MCF 10A (cell line): ENCODE results near the gene ZBTB7B. TPM values are rescaled to one million over a fixed set of nuclear protein-coding genes. Genes with fewer than 3 reads are reported as not detected.
A peak's percentile ranks its signal among the peaks of the same experiment; 100 is the strongest.

Experiments used
- BruUV-seq: library from RNA; stranded (reverse); fragments of 400-500 nt; replicated peaks from 2 replicates; lab custom pipeline; 2021; lab: Mats Ljungman, UMichigan
- CTCF ChIA-PET: fragments of 300-600 bp; sonication (Branson Sonifier 250); formaldehyde crosslinking; extraction: SDS; loops from one replicate; lab custom pipeline; 2021; ENCODE audit warnings: antibody characterized with exemption, inconsistent platforms; lab: Yijun Ruan, JAX
- POLR2A ChIA-PET: fragments of 300-600, 350-650 bp; sonication (Branson Sonifier 250); formaldehyde crosslinking; extraction: SDS; loops from one replicate; lab custom pipeline; 2020; ENCODE audit warnings: antibody characterized with exemption, inconsistent platforms; lab: Yijun Ruan, JAX
- DNase-seq: peaks from one replicate; pipeline ENCODE4 v3.0.0-alpha.2; 2018; ENCODE audit not compliant: unreplicated experiment
- H3K27ac Mint-ChIP-seq: one replicate; pipeline ENCODE4 v1.8.0; 2022; ENCODE audit warnings: mild to moderate bottlenecking, low read depth, mixed read lengths; ENCODE audit not compliant: unreplicated experiment
- H3K27me3 Mint-ChIP-seq: one replicate; pipeline ENCODE4 v1.8.0; 2022; ENCODE audit warnings: mixed read lengths; ENCODE audit not compliant: insufficient read depth, unreplicated experiment
- H3K36me3 Mint-ChIP-seq: one replicate; pipeline ENCODE4 v1.8.0; 2022; ENCODE audit warnings: mild to moderate bottlenecking, moderate library complexity, mixed read lengths; ENCODE audit not compliant: insufficient read depth, unreplicated experiment
- H3K4me1 Mint-ChIP-seq: one replicate; pipeline ENCODE4 v1.8.0; 2022; ENCODE audit warnings: mixed read lengths; ENCODE audit not compliant: insufficient read depth, unreplicated experiment
- H3K4me3 Mint-ChIP-seq: one replicate; pipeline ENCODE4 v1.8.0; 2022; ENCODE audit warnings: mild to moderate bottlenecking, moderate library complexity, mixed read lengths; ENCODE audit not compliant: unreplicated experiment
- H3K9me3 Mint-ChIP-seq: one replicate; pipeline ENCODE4 v1.8.0; 2022; ENCODE audit warnings: mixed read lengths; ENCODE audit not compliant: unreplicated experiment
- intact Hi-C: fragments of 100-400 bp; cut with micrococcal nuclease; formaldehyde crosslinking; loops from 2 replicates; pipeline ENCODE4 v1.14.1; 2022
- total RNA-seq: library from RNA; stranded (reverse); gene quantifications from 2 replicates; pipeline ENCODE4 v1.2.3, GENCODE V29; 2022
- TF ChIP-seq, protein P1 (sequence below): fragments of 200-600 bp; IDR thresholded peaks from one replicate; pipeline ENCODE4 v1.8.0; 2022; ENCODE audit warnings: antibody characterized with exemption, mild to moderate bottlenecking; ENCODE audit not compliant: unreplicated experiment

The ZBTB7B gene
- total RNA-seq, 1 experiment from 2014 or later = 175 TPM

DNA sequence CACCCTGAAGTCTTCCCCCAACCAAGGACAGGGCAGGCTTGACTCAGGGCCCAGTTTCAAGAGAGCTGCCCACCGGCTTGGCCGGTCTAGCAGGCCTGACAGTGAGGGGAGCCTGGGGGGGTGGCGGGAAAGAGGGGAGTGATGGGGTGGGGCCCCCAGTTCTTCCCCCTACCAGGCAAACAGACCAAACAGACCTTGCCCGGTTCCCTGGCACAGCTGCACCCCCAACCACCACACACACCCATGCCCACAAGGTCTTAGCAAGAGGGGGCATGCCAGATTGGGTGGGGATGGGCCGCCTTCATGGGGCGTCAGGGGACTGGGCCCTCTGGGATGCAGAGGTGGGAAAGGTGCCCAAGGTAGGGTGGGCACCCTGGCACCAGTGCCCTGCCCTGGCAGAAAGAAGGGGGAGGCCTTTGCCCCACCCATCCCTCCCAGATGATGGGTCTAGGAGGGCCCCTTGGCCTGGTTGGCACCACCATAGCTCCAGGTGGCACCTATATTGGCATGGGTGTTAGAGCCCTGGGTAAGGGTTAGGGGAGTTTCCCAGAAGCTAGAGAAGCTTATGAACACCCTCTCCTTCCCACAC is 8.9 kb downstream of the ZBTB7B start:
- Mint-ChIP-seq H3K36me3 (peaks cover 69% of the 10 kb centered on the region), H3K27me3 (no peaks in the 10 kb centered on the region), H3K4me1 (peaks cover 76% of the 10 kb centered on the region), H3K4me3 (peak overlapping the region; percentile 84), H3K27ac (peak overlapping the region; percentile 86), H3K9me3 (no peaks in the 10 kb centered on the region)
- POLR2A ChIA-PET = interaction anchor here (0.5 to 14.0 kb wide), 12 partner anchors 7 to 613 kb away, joined by 3 to 312 read pairs (median 7); partner anchors contain the start of genes ADAM15, CKS1B, FLAD1 and PBXIP1
- TF ChIP-seq, protein P1, sequence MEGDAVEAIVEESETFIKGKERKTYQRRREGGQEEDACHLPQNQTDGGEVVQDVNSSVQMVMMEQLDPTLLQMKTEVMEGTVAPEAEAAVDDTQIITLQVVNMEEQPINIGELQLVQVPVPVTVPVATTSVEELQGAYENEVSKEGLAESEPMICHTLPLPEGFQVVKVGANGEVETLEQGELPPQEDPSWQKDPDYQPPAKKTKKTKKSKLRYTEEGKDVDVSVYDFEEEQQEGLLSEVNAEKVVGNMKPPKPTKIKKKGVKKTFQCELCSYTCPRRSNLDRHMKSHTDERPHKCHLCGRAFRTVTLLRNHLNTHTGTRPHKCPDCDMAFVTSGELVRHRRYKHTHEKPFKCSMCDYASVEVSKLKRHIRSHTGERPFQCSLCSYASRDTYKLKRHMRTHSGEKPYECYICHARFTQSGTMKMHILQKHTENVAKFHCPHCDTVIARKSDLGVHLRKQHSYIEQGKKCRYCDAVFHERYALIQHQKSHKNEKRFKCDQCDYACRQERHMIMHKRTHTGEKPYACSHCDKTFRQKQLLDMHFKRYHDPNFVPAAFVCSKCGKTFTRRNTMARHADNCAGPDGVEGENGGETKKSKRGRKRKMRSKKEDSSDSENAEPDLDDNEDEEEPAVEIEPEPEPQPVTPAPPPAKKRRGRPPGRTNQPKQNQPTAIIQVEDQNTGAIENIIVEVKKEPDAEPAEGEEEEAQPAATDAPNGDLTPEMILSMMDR = no peak
- DNase-seq = no peak
- CTCF ChIA-PET = interaction anchor here (0.5 to 14.4 kb wide), 6 partner anchors 27 to 863 kb away, joined by 3 to 390 read pairs (median 3); partner anchors contain the start of gene ADAM15
- no TSS peak for BruUV-seq
- intact Hi-C loops = no loop called here

DNA sequence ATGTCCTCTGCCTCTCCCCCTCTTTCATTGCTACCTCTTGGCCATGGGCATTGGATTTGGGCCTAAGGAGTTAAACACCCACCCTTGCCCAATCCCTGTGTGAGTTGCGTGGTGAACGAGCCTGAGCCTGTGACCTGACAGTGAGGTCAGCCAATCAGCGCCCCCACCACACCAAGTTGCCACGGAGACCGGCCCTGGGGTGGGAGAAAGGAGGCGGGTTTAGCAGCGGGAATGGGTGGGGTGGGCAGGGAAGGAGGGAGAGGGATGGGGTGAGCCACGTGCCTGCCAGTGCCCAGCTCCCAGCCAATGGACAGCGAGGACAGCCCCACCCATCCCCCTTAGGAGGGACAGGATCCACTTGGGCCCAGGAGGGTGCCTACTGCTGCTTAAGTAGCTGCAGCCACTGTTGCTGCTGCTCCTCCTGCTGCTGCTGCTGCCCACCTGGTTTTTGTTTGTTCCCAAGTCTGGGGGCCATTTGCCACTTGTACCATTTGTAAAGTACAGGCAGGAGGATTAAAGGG is 9.5 kb downstream of the ZBTB7B start:
- no peaks in the 10 kb centered on the region for H3K9me3 Mint-ChIP-seq
- CTCF ChIA-PET = interaction anchor here (0.5 to 14.4 kb wide), 8 partner anchors 8 to 460 kb away, joined by 3 to 390 read pairs (median 4); partner anchors contain the start of gene ADAM15
- H3K4me1 Mint-ChIP-seq = peaks cover 76% of the 10 kb centered on the region
- DNase-seq = peak; percentile 95
- TF ChIP-seq, protein P1 = no peak
- peak overlapping the region; percentile 86 for H3K27ac Mint-ChIP-seq
- POLR2A ChIA-PET = interaction anchor here (0.6 to 14.0 kb wide), 16 partner anchors 8 to 117 kb away, joined by 3 to 312 read pairs (median 5); partner anchors contain the start of genes ADAM15, CKS1B, FLAD1 and PBXIP1
- no TSS peak for BruUV-seq
- no peaks in the 10 kb centered on the region for H3K27me3 Mint-ChIP-seq
- intact Hi-C loops = no loop called here
- H3K4me3 Mint-ChIP-seq = peak overlapping the region; percentile 70
- H3K36me3 Mint-ChIP-seq = peaks cover 74% of the 10 kb centered on the region

DNA sequence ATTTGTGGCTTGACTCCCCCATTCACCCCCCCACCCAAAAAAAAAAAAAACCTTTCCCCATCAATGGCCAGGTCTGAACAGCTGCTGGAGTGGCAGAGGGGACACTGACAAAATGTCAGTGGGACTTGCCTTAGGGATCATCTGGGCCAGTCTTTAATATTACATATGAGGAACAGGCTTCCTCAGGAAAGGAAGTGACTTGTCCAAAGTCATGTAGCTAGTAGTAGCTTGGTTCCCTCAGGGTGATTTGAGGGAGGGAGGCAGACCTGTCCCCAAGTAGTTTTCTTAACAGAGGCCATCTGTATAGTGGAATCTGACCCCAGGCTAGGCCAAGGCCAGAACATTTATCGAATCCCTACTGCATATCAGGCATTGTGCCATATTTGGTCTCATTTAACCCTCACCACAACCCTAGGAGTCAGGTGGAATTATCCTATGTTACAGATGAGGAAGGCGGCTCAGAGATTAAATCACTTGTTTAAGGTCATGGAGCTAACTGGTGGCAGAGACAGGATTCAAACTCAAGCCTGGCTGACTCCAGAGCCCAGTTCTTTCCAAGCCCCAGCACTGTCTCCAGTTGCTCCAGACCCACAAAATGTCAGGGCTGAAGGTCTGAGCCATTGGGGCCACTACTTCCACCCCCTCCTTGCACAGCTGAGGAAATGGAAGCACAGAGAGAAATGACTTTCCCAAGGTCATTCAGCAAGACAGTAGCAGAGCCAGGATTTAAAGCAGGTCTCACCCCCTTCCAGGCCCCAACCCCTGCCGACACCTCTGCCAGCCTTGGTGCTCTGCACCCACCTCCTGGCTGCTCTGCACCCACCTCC is 10.4 kb downstream of the ZBTB7B start:
- Mint-ChIP-seq H3K4me1 (peaks cover 71% of the 10 kb centered on the region), H3K36me3 (peaks cover 83% of the 10 kb centered on the region), H3K4me3 (peak overlapping the region; percentile 70), H3K9me3 (no peaks in the 10 kb centered on the region), H3K27me3 (no peaks in the 10 kb centered on the region), H3K27ac (peak overlapping the region; percentile 86)
- POLR2A ChIA-PET = interaction anchor here (0.9 to 14.0 kb wide), 16 partner anchors 9 to 116 kb away, joined by 3 to 312 read pairs (median 5); partner anchors contain the start of genes ADAM15, CKS1B, FLAD1 and PBXIP1
- TF ChIP-seq, protein P1 = no peak
- CTCF ChIA-PET = interaction anchor here (0.5 to 14.4 kb wide), 10 partner anchors 9 to 1397 kb away, joined by 3 to 390 read pairs (median 4); partner anchors contain the start of genes ADAM15 and S100A14
- intact Hi-C loops = no loop called here
- BruUV-seq = no TSS peak
- no peak for DNase-seq
